ENCODE data around the gene GPR85. TPM values are rescaled to one million over a fixed set of nuclear protein-coding genes. Genes with fewer than 3 reads are reported as not detected.

GPR85 gene
- polyA plus RNA-seq, 2 of the 4 experiments (the other 2 are of a cell fraction), result 0.10 TPM; not detected in 1

- DNase-seq (ENCODE audit: low read depth in 1 of 2, low spot score in 1 of 2), result no peak
- TF ChIP-seq EHF (CRISPR knock-in tag; IDR thresholded peaks at IDR 0.05) (no peak), BHLHE40 (IDR thresholded peaks at IDR 0.05; ENCODE audit: low read depth, low read length) (no peak), HOXA7 (CRISPR knock-in tag; IDR thresholded peaks at IDR 0.05) (no peak), ZC3H11A (IDR thresholded peaks at IDR 0.05) (no peak), MYC (IDR thresholded peaks at IDR 0.05; ENCODE audit: borderline replicate concordance, low read length) (no peak), REST (IDR thresholded peaks at IDR 0.05) (no peak), HOXB5 (CRISPR knock-in tag; IDR thresholded peaks at IDR 0.05) (no peak), RCOR1 (IDR thresholded peaks at IDR 0.05; ENCODE audit: low read depth, low read length) (no peak), MAFK (IDR thresholded peaks at IDR 0.05; ENCODE audit: partially characterized antibody) (no peak), TFCP2L1 (CRISPR knock-in tag; IDR thresholded peaks at IDR 0.05) (no peak), ZNF302 (CRISPR knock-in tag; IDR thresholded peaks at IDR 0.05) (no peak), CHD4 (IDR thresholded peaks at IDR 0.05; ENCODE audit: borderline replicate concordance) (no peak), HES2 (IDR thresholded peaks at IDR 0.05) (no peak), HDAC2 (IDR thresholded peaks at IDR 0.05) (no peak)
- Histone ChIP-seq H3K27ac (no peak overlapping the region), H3K4me2 (no peak overlapping the region), H3K9me3 (no peaks in the 10 kb centered on the region), H3K4me1 (no peaks in the 10 kb centered on the region), H3K4me3 (no peak overlapping the region)
- CTCF ChIA-PET, result interaction anchor here (1.8 kb wide), 1 partner anchor 15 kb away, joined by 4 read pairs; no protein-coding TSS in a partner anchor
- WGBS (ENCODE audit: missing lambda C conversion rate), result 6% methylated on average over 1 of the region's 1 CpG
- 0 out of 6 replicates have a peak, but pooled peaks of 1 of the 2 experiments have one; percentile 24 for ATAC-seq
- no peak for FAIRE-seq
- POLR2A ChIA-PET, result interaction anchor here (0.9 kb wide), 1 partner anchor 8 kb away, joined by 3 read pairs; no protein-coding TSS in a partner anchor
These were observed 23.1 kb upstream of the GPR85 start for GRCh38 chr7:113109718-113110117.

DNA sequence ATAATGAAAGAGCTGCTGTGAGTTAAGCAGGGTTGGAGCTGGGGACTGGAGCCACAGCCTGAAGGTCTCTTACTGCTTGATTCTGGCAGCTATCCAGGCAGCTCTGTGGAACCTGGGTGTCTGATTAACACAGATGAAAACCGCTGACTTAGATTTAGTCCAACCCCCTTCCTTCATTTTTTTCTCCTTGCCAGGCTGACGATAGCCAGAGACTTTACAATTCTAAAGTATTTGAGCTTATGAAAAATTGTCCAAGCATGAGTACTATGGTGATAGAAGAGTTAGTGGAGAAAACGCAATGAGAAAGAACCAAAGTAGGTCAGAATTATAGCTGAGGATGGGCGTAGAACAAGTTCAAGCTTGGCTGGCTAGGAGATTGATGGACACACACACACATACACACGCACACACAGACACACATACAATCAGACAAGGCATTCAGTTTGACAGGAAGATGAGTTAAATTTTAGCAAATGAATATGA lies 13.5 kb upstream of the GPR85 start:
- POLR2A ChIA-PET, result interaction anchor here (0.7 kb wide), 1 partner anchor 18 kb away, joined by 10 read pairs; the partner anchor contains the start of gene SMIM30
- no peak overlapping the region for H3K4me3 ChIP-seq

More for the DNA sequence above, 13.5 kb upstream of the GPR85 start:
- ATAC-seq (no peak), DNase-seq (ENCODE audit: low read depth in 1 of 2, low spot score in 1 of 2) (no peak), FAIRE-seq (no peak)
- no peaks in the 10 kb centered on the region for H3K9me3 ChIP-seq
- CTCF ChIA-PET, result interaction anchor here (0.5 to 0.7 kb wide), 2 partner anchors 22 to 35 kb away, joined by 3 read pairs; no protein-coding TSS in a partner anchor
- H3K27ac ChIP-seq, result no peak overlapping the region
- no peaks in the 10 kb centered on the region for H3K4me1 ChIP-seq
- WGBS (ENCODE audit: missing lambda C conversion rate), result 15% methylated on average over 5 of the region's 5 CpGs
- no peak overlapping the region for H3K4me2 ChIP-seq
- TF ChIP-seq BCL3 (IDR thresholded peaks at IDR 0.05), result no peak
- no peak for TF ChIP-seq EP300 (IDR thresholded peaks at IDR 0.05)
- TF ChIP-seq ESRRA (IDR thresholded peaks at IDR 0.05; ENCODE audit: borderline replicate concordance, low read length), result no peak
- no peak for TF ChIP-seq RCOR1 (IDR thresholded peaks at IDR 0.05; ENCODE audit: low read depth, low read length)
- TF ChIP-seq, protein P1, sequence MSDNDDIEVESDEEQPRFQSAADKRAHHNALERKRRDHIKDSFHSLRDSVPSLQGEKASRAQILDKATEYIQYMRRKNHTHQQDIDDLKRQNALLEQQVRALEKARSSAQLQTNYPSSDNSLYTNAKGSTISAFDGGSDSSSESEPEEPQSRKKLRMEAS (IDR thresholded peaks at IDR 0.05), result no peak
- no peak for TF ChIP-seq PHF8 (IDR thresholded peaks at IDR 0.05; ENCODE audit: borderline replicate concordance, low read depth)
- TF ChIP-seq RNF2 (IDR thresholded peaks at IDR 0.05; ENCODE audit: borderline replicate concordance, low read depth), result no peak
- TF ChIP-seq ATOH8 (CRISPR knock-in tag; IDR thresholded peaks at IDR 0.05; ENCODE audit: low read depth), result no peak
- no peak for TF ChIP-seq BHLHE40 (IDR thresholded peaks at IDR 0.05; ENCODE audit: low read depth, low read length)
- no peak for TF ChIP-seq MYC (IDR thresholded peaks at IDR 0.05; ENCODE audit: borderline replicate concordance, low read length)
